Spleen (tissue), 11 donors: ENCODE results near the gene FSTL4. TPM values are rescaled to one million over a fixed set of nuclear protein-coding genes. Genes with fewer than 3 reads are reported as not detected.

ENCODE experiments used
- DNase-seq: peaks from one replicate; pipeline ENCODE4 v3.0.0-alpha.2; 2020
- H3K27ac ChIP-seq, 8 donors: fragments of 200-600 bp; sonication (generic) in 7 of 8; 1 replicate in 4 of 8; 2 replicates in 4 of 8; pipeline versions ENCODE4 v1.5.0 to v1.8.0; 2016 to 2021; ENCODE audit warnings: inconsistent platforms in 4 of 8, mild to moderate bottlenecking in 4 of 8, moderate library complexity in 1 of 8
- H3K27me3 ChIP-seq, 7 donors: fragments of 200-600 bp; sonication (generic) in 6 of 7; replicated peaks in 1 of 7; 1 replicate in 4 of 7; 2 replicates in 3 of 7; pipeline versions ENCODE4 v1.5.0 to v1.8.0; 2016 to 2021; ENCODE audit warnings: inconsistent platforms in 3 of 7, mild to moderate bottlenecking in 1 of 7
- H3K36me3 ChIP-seq, 6 donors: fragments of 200-600 bp; sonication (generic) in 5 of 6; 1 replicate in 4 of 6; 2 replicates in 2 of 6; pipeline versions ENCODE4 v1.5.0 to v1.8.0; 2016 to 2021; ENCODE audit warnings: inconsistent platforms in 2 of 6
- H3K4me1 ChIP-seq, 6 donors: fragments of 200-600 bp; sonication (generic) in 5 of 6; 1 replicate in 3 of 6; 2 replicates in 3 of 6; pipeline versions ENCODE4 v1.5.0 to v1.8.0; 2016 to 2021; ENCODE audit warnings: inconsistent platforms in 3 of 6
- H3K4me3 ChIP-seq, 8 donors: fragments of 200-600 bp; sonication (generic) in 7 of 8; 1 replicate in 4 of 8; 2 replicates in 4 of 8; pipeline versions ENCODE4 v1.5.0 to v1.8.0; 2016 to 2021; ENCODE audit warnings: inconsistent platforms in 4 of 8, mild to moderate bottlenecking in 4 of 8, moderate library complexity in 2 of 8
- H3K9me3 ChIP-seq, 8 donors: fragments of 200-600 bp; sonication (generic) in 7 of 8; 1 replicate in 4 of 8; 2 replicates in 4 of 8; pipeline versions ENCODE4 v1.5.0 to v1.8.0; 2016 to 2021; ENCODE audit warnings: inconsistent platforms in 4 of 8
- POLR2A ChIP-seq, 3 donors: fragments of 450-650 bp; IDR thresholded peaks; one replicate each; pipeline ENCODE4 v1.5.1; 2017; ENCODE audit warnings: antibody characterized with exemption in 3 of 3, mild to moderate bottlenecking in 1 of 3
- POLR2AphosphoS5 ChIP-seq, 3 donors: sonication (generic); formaldehyde crosslinking; IDR thresholded peaks; one replicate each; pipeline ENCODE4 v1.5.1; 2017; ENCODE audit warnings: antibody characterized with exemption in 3 of 3
- WGBS, 5 donors: extraction: QIAGEN DNeasy Blood & Tissue Kit in 3 of 5; methylation state at CpG; one replicate each; pipeline versions ENCODE4 v1.1.5 to v1.1.7; 2013 to 2018; 5-methylcytosine and 5-hydroxymethylcytosine counted together
- intact Hi-C: fragments of 100-400 bp; cut with DNase I; formaldehyde crosslinking; loops from one replicate; pipeline ENCODE4 v1.15.0; 2023; ENCODE audit warnings: low total_unique reads
- polyA plus RNA-seq, 3 donors: library from polyadenylated mRNA; stranded (reverse); fragments of 200-250 nt; gene quantifications; one replicate each; pipeline ENCODE4 v1.2.1, GENCODE V29; 2013
- total RNA-seq, 7 donors: library from RNA; depleted of rRNA in 3 of 7; stranded (reverse); fragments of >200 nt in 3 of 7; fragmentation: NEBNext Ultra II Directional in 4 of 7; extraction: Animal tissue kit (Norgen Biotek cat#: 25700) in 4 of 7; gene quantifications; one replicate each; pipeline versions ENCODE4 v1.1.0 to v1.2.1, GENCODE V29; 2016 to 2021
- TF ChIP-seq, protein P1 (sequence below), 11 experiments: fragments of 200-600 bp in 7 of 11; fragments of 450-650 bp in 4 of 11; sonication (generic) in 4 of 11; IDR thresholded peaks in 8 of 11; conservative IDR thresholded peaks in 3 of 11; 1 replicate in 7 of 11; 2 replicates in 4 of 11; pipeline versions ENCODE4 v1.4.0 to v1.8.0; 2016 to 2021; ENCODE audit warnings: antibody characterized with exemption in 11 of 11, inconsistent platforms in 4 of 11, mild to moderate bottlenecking in 1 of 11
- donor health status: healthy with polysubstance abuse.
- donor health status: DM: no; HTN: no; CAD: no; lungs with moderate emphysema.
- donor health status: DM: no; HTN: no; CAD: no.
- donor health status: Bipolar disorder and iron deficiency.
- donor health status: healthy.
- donor health status: DM: no; HTN: no; CAD: no.
- donor health status: DM: yes; HTN: yes; CAD: no.

Gene FSTL4
- total and polyA plus RNA-seq, 10 donors, result under 0.01 to 1.0 (median 0.37) TPM; not detected in 4

DNA sequence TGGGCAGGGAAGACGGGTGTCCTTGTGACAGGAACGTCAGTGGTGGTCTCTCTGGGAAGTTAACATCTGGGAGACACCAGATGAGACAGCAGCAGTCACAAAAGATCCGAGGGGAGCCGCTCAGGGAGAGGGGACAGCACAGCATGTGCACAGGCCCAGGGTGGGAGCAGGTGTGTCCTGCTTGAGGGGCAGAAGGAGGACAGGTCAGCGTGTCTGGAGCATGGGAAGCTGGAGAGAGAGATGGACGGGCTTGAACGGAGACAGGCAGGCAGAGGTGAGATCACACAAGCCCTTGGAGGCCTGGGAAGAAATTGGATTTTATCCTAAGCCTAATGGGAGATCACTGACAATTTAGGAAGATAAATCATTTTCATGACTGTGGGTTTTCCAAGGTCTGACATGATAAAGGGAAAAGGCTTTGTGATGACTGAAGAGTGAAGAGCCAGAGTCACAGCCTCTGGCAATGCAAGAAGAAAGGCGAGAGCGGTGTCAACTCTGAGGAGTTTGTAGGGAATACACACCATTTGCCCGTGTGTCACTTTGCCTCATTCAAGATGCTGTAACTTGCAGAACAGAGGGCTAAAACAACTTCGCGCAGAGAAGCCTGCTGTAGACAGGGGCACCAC, 88.3 kb downstream of the FSTL4 start:
- no peaks in the 10 kb centered on the region for H3K4me1 ChIP-seq
- TF ChIP-seq, protein P1, sequence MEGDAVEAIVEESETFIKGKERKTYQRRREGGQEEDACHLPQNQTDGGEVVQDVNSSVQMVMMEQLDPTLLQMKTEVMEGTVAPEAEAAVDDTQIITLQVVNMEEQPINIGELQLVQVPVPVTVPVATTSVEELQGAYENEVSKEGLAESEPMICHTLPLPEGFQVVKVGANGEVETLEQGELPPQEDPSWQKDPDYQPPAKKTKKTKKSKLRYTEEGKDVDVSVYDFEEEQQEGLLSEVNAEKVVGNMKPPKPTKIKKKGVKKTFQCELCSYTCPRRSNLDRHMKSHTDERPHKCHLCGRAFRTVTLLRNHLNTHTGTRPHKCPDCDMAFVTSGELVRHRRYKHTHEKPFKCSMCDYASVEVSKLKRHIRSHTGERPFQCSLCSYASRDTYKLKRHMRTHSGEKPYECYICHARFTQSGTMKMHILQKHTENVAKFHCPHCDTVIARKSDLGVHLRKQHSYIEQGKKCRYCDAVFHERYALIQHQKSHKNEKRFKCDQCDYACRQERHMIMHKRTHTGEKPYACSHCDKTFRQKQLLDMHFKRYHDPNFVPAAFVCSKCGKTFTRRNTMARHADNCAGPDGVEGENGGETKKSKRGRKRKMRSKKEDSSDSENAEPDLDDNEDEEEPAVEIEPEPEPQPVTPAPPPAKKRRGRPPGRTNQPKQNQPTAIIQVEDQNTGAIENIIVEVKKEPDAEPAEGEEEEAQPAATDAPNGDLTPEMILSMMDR (IDR thresholded peaks at IDR 0.05 in 8 of 11, conservative IDR thresholded peaks at IDR 0.05 in 3 of 11), result no peak
- no peaks in the 10 kb centered on the region for H3K36me3 ChIP-seq
- no peaks in the 10 kb centered on the region for H3K9me3 ChIP-seq
- no peak overlapping the region for H3K27ac ChIP-seq
- intact Hi-C loops, result no loop called here
- WGBS, 5 donors, result 83 to 87% (median 84%) methylated on average over 12 of the region's 12 CpGs
- DNase-seq, result no peak
- no peak overlapping the region for H3K4me3 ChIP-seq
- peaks cover 0 to 30% (median 0%) of the 10 kb centered on the region in 7 donors for H3K27me3 ChIP-seq

DNA sequence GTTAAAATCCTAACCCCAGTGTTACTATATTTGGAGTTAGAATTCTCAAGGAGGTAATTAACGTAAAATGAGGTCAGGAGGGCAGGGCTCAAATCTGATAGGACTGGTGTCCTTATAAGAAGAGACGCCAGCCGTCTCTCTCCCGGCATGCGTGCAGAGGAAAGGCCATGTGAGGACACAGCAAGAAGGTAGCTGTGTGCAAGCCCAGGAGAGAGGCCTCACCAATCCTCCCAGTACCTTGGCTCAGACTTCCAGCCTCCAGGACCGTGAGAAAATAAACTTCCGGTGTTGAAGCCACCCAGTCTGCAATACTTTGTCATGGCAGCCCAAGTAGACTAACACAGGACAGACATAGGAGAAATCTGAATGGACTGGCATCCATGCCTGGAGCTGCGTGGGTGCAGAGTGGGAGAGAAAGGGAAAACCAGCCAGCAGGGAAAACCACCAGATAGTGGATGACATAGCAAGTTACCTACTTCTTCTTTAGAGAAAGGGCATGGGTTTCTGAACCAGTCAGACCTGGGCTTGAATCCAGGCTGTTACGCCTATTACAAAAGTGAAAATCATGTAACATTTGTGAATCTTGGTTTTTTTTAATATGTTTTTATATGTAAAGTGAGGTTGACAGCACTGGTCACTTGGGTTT, 89.2 kb downstream of the FSTL4 start:
- Histone ChIP-seq H3K4me3 (no peak overlapping the region), H3K9me3 (no peaks in the 10 kb centered on the region), H3K36me3 (no peaks in the 10 kb centered on the region), H3K27ac (no peak overlapping the region), H3K4me1 (no peaks in the 10 kb centered on the region), H3K27me3 (peaks cover 0 to 31% (median 0%) of the 10 kb centered on the region in 7 donors)
- WGBS, 5 donors, result 63 to 81% (median 69%) methylated on average over 9 of the region's 9 CpGs
- TF ChIP-seq, protein P1 (IDR thresholded peaks at IDR 0.05 in 8 of 11, conservative IDR thresholded peaks at IDR 0.05 in 3 of 11), result no peak
- TF ChIP-seq POLR2A (IDR thresholded peaks at IDR 0.05) (no peak), POLR2AphosphoS5 (IDR thresholded peaks at IDR 0.05) (no peak)
- no peak for DNase-seq
- intact Hi-C loops, result no loop called here

DNA sequence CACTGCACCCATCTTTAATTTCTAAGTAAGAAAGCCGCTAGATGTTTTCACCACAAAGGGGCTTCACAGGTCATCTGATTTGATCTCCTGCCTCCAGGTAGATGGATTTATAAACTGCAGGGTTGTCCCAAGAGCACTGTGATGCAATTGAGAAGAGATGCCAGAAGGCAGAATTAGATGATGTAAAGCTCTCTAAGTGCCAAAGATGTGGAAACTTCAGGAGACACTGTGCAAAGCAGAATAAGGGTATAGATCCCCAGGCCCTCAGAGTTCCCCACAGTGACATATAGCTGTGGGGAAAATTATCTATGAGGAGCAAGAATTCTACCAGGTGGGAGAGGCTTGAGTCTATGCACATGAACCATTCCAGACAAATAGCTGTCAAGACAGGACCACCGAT, 90.5 kb downstream of the FSTL4 start:
- no peak for TF ChIP-seq POLR2AphosphoS5 (IDR thresholded peaks at IDR 0.05)
- TF ChIP-seq POLR2A (IDR thresholded peaks at IDR 0.05), result no peak
- TF ChIP-seq, protein P1 (IDR thresholded peaks at IDR 0.05 in 8 of 11, conservative IDR thresholded peaks at IDR 0.05 in 3 of 11), result no peak
- Histone ChIP-seq H3K4me3 (no peak overlapping the region), H3K36me3 (no peaks in the 10 kb centered on the region), H3K9me3 (no peaks in the 10 kb centered on the region), H3K4me1 (no peaks in the 10 kb centered on the region), H3K27ac (no peak overlapping the region), H3K27me3 (peaks cover 0 to 31% (median 0%) of the 10 kb centered on the region in 7 donors)
- DNase-seq, result no peak
- 81 to 96% (median 88%) methylated on average over 2 of the region's 2 CpGs for WGBS, 5 donors
- intact Hi-C loops, result no loop called here

DNA sequence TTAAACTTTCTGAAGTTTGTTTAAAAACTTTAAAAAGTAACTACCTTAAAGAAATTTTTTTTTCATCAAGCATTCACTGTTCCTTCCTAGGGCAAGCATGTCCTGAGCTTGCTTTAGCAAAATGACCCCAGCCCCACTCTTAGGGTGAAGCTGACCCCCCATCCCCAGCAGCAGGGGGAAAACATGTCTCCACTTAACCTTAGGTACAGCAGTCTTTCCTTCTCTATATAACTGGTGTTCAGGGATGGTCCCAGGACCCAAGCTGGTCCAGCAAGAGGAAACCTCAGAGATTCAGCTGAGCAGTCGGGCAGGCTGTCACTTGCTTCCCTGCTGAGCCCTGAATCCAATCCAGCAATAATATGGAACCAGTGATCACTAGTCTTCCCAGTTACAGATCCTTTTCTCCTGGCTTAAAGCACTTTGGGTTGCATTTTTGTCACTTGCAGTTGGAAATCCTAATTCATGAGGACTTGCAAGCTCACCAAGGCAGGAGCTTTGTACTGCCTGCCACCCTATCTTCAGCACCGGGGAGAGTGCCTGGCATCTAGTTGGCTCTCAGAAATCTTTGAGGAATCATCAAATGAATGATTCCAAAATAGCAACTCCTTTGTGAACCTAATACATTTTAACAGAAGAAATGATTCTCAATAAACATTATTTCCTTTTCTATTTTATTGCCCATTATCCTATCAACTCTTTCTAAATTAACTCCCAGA, 91.2 kb downstream of the FSTL4 start:
- Histone ChIP-seq H3K4me1 (no peaks in the 10 kb centered on the region), H3K9me3 (no peaks in the 10 kb centered on the region), H3K27me3 (peaks cover 0 to 31% (median 0%) of the 10 kb centered on the region in 7 donors), H3K27ac (peak overlapping the region in 2 of 8 donors; percentile 41 to 76), H3K36me3 (no peaks in the 10 kb centered on the region), H3K4me3 (no peak overlapping the region)
- TF ChIP-seq, protein P1 (IDR thresholded peaks at IDR 0.05 in 8 of 11, conservative IDR thresholded peaks at IDR 0.05 in 3 of 11), result no peak
- TF ChIP-seq POLR2AphosphoS5 (IDR thresholded peaks at IDR 0.05) (no peak), POLR2A (IDR thresholded peaks at IDR 0.05) (no peak)
- 56 to 77% (median 73%) methylated on average over 2 of the region's 2 CpGs for WGBS, 5 donors
- intact Hi-C loops, result no loop called here
- DNase-seq, result no peak
